ENCODE results near the gene NLGN1. TPM values are rescaled to one million over a fixed set of nuclear protein-coding genes. Genes with fewer than 3 reads are reported as not detected.

NLGN1 gene
- total and polyA plus RNA-seq, 2 of the 8 experiments (the other 6 are each of a cell fraction or from before 2014, with no cell fraction given): 7.8 to 14.8 TPM

GRCh38 chr3:173750591-173750990, 353.0 kb downstream of the NLGN1 start (continued):
- TF ChIP-seq MAX (IDR thresholded peaks at IDR 0.05): no peak
- TF ChIP-seq E2F6 (IDR thresholded peaks at IDR 0.05): no peak
- TF ChIP-seq BACH1 (IDR thresholded peaks at IDR 0.05; ENCODE audit: low read length): no peak
- no peak for TF ChIP-seq CTCF (IDR thresholded peaks at IDR 0.05; ENCODE audit: control extremely low read depth in 1 of 3, insufficient read depth in 1 of 3, low read depth in 1 of 3, low read length in 3 of 3)
- no peak for TF ChIP-seq CHD7 (IDR thresholded peaks at IDR 0.05; ENCODE audit: insufficient replicate concordance, low read length)
